GM12864 (cell line): ENCODE measurements around the gene NHLH1.

Source experiments
- DNase-seq: peaks from one replicate; pipeline ENCODE4 v3.0.0-alpha.2; 2011; ENCODE audit warnings: low read depth
- H3K4me3 ChIP-seq: 2 replicates; pipeline ENCODE4 v1.5.1; 2011; ENCODE audit warnings: mild to moderate bottlenecking, low read depth, low read length, control low read depth
- CTCF ChIP-seq: IDR thresholded peaks from 2 replicates; pipeline ENCODE4 v1.5.1; 2011; ENCODE audit warnings: low read depth, mild to moderate bottlenecking, moderate library complexity, low read length, control low read depth, inconsistent platforms; ENCODE audit errors: missing control alignments

The NHLH1 gene

DNA sequence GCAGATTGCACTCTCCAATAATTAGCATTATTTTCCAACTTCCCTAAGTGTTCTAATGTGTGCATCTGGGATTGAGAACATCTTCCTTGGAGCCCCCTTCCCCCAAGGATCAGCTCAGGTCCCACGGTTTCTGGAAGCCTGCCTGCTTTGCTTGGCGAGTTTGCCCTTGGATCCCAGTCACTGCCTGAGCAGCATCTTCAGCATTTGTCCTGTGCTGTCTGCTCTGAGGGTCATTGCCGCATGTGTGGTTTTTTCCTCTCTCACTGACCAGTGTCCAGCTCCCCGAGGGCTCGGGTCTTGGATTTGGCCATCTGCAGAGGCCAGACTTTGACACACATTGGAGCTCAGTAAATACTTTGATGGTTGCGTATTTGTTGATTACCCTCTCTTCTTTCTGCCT, 51.6 kb downstream of the NHLH1 start:
- TF ChIP-seq CTCF = no peak

GRCh38 chr1:160419150-160419837, 52.4 kb downstream of the NHLH1 start:
- no peak for TF ChIP-seq CTCF

More for the DNA sequence above, 51.6 kb downstream of the NHLH1 start:
- H3K4me3 ChIP-seq = no peak overlapping the region
- DNase-seq = no peak

GRCh38 chr1:160419838-160420169, 52.9 kb downstream of the NHLH1 start:
- TF ChIP-seq CTCF = no peak

More at GRCh38 chr1:160419150-160419837, 52.4 kb downstream of the NHLH1 start:
- no peak for DNase-seq
- no peak overlapping the region for H3K4me3 ChIP-seq

GRCh38 chr1:160420881-160421842, 54.3 kb downstream of the NHLH1 start:
- no peak for TF ChIP-seq CTCF
- no peak overlapping the region for H3K4me3 ChIP-seq

More at GRCh38 chr1:160419838-160420169, 52.9 kb downstream of the NHLH1 start:
- H3K4me3 ChIP-seq = no peak overlapping the region
- no peak for DNase-seq

GRCh38 chr1:160421881-160422280, 55.0 kb downstream of the NHLH1 start:
- DNase-seq = no peak
- H3K4me3 ChIP-seq = no peak overlapping the region
- no peak for TF ChIP-seq CTCF

More at GRCh38 chr1:160420881-160421842, 54.3 kb downstream of the NHLH1 start:
- no peak for DNase-seq
